Sigmoid colon (tissue), 4 donors: ENCODE data around the gene ZNF3.

Experiments used
- POLR2A ChIP-seq, 2 donors: fragments of 450-650 bp; IDR thresholded peaks; one replicate each; pipeline ENCODE4 v1.6.1; 2016; ENCODE audit warnings: antibody characterized with exemption in 2 of 2, mild to moderate bottlenecking in 2 of 2, moderate library complexity in 2 of 2
- POLR2AphosphoS5 ChIP-seq, 4 donors: sonication (generic); formaldehyde crosslinking; IDR thresholded peaks; one replicate each; pipeline ENCODE4 v1.6.1; 2017; ENCODE audit warnings: antibody characterized with exemption in 4 of 4
- TF ChIP-seq, protein P1 (sequence below), 4 experiments: fragments of 450-650 bp in 3 of 4; fragments of 200-600 bp in 1 of 4; IDR thresholded peaks; one replicate each; pipeline ENCODE4 v1.5.1; 2016 to 2019; ENCODE audit warnings: antibody characterized with exemption in 4 of 4, mild to moderate bottlenecking in 3 of 4, moderate library complexity in 2 of 4

DNA sequence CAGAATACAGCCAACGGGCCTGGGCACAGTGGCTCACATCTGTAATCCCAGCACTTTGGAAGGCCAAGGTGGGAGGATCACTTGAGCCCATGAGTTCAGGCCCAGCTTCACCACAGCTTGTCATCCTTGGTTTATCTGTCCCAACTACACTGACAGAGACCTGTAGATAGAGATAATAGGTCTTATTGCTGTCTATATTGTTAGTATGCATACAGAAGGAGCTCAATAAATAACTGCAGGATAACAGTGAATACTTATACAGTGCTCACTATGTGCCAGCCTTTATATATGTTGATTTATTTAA is 39.2 kb upstream of the ZNF3 start:
- no peak for TF ChIP-seq POLR2A (IDR thresholded peaks at IDR 0.05)
- TF ChIP-seq, protein P1, sequence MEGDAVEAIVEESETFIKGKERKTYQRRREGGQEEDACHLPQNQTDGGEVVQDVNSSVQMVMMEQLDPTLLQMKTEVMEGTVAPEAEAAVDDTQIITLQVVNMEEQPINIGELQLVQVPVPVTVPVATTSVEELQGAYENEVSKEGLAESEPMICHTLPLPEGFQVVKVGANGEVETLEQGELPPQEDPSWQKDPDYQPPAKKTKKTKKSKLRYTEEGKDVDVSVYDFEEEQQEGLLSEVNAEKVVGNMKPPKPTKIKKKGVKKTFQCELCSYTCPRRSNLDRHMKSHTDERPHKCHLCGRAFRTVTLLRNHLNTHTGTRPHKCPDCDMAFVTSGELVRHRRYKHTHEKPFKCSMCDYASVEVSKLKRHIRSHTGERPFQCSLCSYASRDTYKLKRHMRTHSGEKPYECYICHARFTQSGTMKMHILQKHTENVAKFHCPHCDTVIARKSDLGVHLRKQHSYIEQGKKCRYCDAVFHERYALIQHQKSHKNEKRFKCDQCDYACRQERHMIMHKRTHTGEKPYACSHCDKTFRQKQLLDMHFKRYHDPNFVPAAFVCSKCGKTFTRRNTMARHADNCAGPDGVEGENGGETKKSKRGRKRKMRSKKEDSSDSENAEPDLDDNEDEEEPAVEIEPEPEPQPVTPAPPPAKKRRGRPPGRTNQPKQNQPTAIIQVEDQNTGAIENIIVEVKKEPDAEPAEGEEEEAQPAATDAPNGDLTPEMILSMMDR (IDR thresholded peaks at IDR 0.05) = no peak
- no peak for TF ChIP-seq POLR2AphosphoS5 (IDR thresholded peaks at IDR 0.05)
